NOMO-1 (cell line): ENCODE results near the gene POLA2.
"Not testable (repeated sequence)": the region's sequence is repeated elsewhere in the genome, so short reads cannot be mapped to it uniquely, and the experiment has no call there.

Source experiments
- DNase-seq, 2 experiments: peaks; one replicate each; lab custom pipeline; 2025; ENCODE audit not compliant: unreplicated experiment in 2 of 2; lab: John Stamatoyannopoulos, UW

Gene POLA2, protein sequence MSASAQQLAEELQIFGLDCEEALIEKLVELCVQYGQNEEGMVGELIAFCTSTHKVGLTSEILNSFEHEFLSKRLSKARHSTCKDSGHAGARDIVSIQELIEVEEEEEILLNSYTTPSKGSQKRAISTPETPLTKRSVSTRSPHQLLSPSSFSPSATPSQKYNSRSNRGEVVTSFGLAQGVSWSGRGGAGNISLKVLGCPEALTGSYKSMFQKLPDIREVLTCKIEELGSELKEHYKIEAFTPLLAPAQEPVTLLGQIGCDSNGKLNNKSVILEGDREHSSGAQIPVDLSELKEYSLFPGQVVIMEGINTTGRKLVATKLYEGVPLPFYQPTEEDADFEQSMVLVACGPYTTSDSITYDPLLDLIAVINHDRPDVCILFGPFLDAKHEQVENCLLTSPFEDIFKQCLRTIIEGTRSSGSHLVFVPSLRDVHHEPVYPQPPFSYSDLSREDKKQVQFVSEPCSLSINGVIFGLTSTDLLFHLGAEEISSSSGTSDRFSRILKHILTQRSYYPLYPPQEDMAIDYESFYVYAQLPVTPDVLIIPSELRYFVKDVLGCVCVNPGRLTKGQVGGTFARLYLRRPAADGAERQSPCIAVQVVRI

GRCh38 chr11:65261591-65262380, at the start of gene POLA2:
Gene POLA2 (plus strand): TSS chr11:65261962. CDS start chr11:65262293, 331 bp downstream.
- DNase-seq: peak; percentile 93 to 97

- DNase-seq: no peak
Measured at GRCh38 chr11:65212226-65212801, 49.4 kb upstream of the POLA2 start.

DNA sequence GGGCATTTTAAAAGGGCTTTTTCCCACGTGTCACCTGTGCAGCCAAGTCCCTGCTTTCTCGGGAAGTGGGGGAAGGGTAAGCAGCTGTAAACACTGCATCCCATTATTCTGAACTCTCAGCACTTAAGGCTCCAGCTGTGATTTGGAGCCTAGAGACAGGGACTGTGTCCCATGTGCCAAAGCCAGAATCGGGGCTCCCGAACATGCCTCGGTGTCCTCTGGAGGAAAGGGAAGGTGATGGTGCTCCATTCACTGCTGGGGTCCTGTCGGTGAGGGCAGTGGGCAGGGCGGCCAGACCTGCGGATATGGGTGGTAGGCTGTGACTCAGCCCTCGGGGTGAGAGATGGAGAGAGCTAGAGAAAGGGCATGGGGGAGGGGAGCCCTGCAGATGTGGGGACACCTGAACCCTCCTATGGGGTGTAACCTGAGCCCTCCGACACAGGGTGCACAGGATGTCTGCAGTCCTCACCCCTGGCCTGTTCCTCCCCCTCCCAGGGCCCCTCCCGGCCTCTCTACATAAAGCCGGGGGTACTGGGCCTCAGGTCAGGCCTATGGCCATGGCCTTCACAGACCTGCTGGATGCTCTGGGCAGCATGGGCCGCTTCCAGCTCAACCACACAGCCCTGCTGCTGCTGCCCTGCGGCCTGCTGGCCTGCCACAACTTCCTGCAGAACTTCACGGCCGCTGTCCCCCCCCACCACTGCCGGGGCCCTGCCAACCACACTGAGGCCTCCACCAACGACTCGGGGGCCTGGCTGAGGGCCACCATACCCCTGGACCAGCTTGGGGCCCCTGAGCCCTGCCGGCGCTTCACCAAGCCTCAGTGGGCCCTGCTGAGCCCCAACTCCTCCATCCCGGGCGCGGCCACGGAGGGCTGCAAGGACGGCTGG, 48.2 kb upstream of the POLA2 start:
- DNase-seq: peak in 1 of 2 experiments; percentile 32

GRCh38 chr11:65214212-65214845, 47.4 kb upstream of the POLA2 start:
- no peak for DNase-seq

GRCh38 chr11:65215441-65216076, 46.2 kb upstream of the POLA2 start:
- DNase-seq: no peak

DNA sequence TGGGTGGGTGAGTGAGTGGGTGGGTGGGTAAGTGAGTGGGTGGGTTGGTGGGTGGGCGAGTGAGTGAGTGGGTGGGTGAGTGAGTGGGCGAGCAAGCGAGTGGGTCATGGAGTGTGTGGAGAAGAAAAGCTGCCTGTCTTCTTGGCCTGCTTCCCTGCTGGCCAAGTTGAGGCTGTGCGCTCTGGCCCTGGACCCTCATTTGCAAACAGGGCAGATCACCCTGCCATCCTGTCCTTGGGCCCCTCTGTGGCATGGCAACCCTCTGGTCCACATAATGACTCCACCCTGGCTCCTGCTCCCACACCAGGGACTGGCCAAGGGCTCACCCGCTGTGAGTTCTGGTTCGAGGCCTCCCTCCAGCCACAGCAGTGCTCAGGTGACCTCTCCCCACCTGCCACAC, 44.9 kb upstream of the POLA2 start:
- DNase-seq: no peak

GRCh38 chr11:65217441-65218423, 44.0 kb upstream of the POLA2 start:
- no peak for DNase-seq

- no peak for DNase-seq
Measured at GRCh38 chr11:65218446-65218845, 43.3 kb upstream of the POLA2 start.

- DNase-seq: no peak
Measured at GRCh38 chr11:65219930-65220213, 41.9 kb upstream of the POLA2 start.

GRCh38 chr11:65221026-65221425, 40.7 kb upstream of the POLA2 start:
- no peak for DNase-seq

DNA sequence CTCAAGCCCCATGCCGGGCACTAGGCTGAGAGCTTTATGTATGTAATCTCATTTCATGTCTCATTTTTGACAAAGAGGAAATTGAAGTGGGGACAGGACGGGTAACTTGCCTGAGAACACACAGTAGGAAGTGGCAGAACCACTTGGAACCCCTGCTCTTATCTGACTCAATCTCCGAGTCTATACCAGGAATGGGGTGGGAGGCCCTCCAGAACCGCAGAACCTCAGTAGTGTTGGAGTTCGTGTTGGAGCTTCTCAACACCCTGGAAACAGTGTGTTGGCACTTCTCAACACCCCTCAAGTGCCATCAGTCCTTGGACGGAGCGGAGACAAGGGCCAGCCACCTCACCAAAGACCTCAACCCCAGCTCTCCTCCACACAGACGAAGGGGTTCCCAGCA, 38.8 kb upstream of the POLA2 start:
- DNase-seq: no peak

GRCh38 chr11:65224930-65225278, 36.9 kb upstream of the POLA2 start:
- DNase-seq: no peak

- DNase-seq: peak; percentile 53 to 61
Measured at GRCh38 chr11:65225279-65226102, 36.3 kb upstream of the POLA2 start.

DNA sequence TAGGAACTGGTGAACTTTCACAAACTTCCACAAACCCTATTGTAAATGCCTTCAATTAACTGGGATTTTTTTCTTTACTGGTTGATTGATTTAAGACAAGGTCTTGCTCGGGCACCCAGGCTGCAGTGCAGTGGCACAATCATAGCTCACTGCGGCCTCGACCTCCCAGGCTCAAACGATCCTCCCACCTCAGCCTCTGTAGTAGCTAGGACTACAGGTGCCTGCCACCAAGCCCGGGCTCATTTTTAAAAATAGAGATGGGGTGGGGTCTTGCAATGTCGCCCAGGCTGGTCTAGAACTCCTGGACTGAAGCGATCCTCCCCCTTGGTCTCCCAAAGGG, 35.7 kb upstream of the POLA2 start:
- DNase-seq: no peak

- no peak for DNase-seq
Measured at GRCh38 chr11:65227879-65228278, 33.9 kb upstream of the POLA2 start.

DNA sequence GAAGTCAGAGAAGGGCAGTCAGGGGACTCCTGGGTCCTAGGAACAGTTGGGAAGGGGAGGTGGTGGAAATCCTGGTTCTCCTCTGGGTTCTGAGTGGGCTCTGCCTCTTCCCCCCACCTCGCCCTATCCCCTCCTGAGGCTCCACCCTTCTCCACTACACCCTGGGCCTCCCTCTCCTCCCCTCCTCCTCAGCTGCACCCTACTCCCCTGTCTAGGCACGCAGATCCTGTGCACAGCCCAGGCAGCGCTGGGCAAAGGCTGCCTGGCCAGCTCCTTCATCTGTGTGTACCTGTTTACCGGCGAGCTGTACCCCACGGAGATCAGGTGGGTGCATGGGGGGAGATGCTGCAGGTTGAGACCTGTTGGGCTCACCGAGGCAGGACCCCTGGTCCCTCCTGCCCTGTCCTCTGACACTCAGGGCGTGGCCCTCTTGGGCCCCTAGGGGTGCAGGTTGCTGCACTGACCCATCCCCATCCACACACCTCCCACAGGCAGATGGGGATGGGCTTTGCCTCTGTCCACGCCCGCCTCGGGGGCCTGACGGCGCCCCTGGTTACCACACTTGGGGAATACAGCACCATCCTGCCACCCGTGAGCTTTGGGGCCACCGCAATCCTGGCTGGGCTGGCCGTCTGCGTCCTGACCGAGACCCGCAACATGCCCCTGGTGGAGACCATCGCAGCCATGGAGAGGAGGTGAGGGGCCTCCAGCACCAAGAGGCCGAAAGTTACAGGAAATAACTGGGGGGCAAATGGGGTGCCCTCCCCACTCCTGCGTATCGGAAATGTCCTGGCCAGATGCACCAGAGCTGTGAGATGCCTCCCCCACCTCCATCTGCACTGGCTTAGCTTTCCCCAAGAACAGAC, 25.3 kb upstream of the POLA2 start:
- DNase-seq: no peak

DNA sequence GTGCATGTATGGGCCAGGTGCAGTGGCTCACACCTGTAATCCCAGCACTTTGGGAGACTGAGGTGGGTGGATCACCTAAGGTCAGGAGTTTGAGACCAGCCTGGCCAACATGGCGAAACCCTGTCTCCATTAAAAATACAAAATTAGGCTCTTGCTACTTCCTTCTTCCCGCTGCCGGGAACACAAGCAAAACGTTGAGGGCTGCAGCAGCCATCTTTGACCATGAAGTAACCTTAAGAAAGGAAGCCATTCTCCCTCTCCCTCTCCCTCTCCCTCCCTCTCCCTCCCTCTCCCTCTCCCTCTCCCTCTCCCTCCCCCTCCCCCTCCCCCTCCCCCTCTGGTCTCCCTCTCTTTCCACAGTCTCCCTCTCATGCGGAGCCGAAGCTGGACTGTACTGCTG, 23.5 kb upstream of the POLA2 start:
- not testable (repeated sequence) for DNase-seq
